Fibroblast of skin of left biceps (primary cell): ENCODE measurements around the gene NPBWR2.
"Not testable (repeated sequence)": the region's sequence is repeated elsewhere in the genome, so short reads cannot be mapped to it uniquely, and the experiment has no call there.

Experiments used
- DNase-seq, 2 experiments: peaks; one replicate each; pipeline ENCODE4 v3.0.0-alpha.2; 2013; ENCODE audit warnings: low read depth in 2 of 2

NPBWR2 gene

DNA sequence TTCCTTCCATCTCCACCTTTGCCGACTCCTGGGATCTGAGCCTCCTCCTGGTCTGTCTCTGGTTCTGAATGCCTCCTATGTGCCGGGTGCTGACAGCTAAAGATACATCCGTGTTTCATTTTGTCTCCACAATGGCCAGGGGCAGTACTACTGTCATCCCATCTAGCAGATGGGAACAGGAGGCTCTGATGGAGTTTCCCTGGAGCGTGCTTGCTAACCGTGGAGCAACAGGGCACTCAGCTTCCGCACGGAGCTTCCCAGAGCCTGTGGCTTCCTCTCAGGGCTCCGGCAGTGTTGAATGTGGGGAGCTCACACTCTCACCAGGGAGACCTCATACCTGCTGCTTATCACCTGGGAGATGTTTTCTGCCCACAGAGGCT lies 11.9 kb upstream of the NPBWR2 start:
- DNase-seq: no peak

DNA sequence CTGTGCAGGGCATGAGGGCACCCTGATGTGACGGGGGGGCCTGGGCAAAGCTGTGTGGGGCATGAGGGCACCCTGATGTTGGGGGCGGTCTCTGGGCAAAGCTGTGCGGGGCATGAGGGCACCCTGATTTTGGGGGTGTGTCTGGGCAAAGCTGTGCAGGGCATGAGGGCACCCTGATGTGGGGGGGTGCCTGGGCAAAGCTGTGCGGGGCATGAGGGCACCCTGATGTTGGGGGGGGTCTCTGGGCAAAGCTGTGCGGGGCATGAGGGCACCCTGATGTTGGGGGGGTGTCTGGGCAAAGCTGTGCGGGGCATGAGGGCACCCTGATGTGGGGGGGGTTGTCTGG lies 10.0 kb upstream of the NPBWR2 start:
- DNase-seq: not testable (repeated sequence)

DNA sequence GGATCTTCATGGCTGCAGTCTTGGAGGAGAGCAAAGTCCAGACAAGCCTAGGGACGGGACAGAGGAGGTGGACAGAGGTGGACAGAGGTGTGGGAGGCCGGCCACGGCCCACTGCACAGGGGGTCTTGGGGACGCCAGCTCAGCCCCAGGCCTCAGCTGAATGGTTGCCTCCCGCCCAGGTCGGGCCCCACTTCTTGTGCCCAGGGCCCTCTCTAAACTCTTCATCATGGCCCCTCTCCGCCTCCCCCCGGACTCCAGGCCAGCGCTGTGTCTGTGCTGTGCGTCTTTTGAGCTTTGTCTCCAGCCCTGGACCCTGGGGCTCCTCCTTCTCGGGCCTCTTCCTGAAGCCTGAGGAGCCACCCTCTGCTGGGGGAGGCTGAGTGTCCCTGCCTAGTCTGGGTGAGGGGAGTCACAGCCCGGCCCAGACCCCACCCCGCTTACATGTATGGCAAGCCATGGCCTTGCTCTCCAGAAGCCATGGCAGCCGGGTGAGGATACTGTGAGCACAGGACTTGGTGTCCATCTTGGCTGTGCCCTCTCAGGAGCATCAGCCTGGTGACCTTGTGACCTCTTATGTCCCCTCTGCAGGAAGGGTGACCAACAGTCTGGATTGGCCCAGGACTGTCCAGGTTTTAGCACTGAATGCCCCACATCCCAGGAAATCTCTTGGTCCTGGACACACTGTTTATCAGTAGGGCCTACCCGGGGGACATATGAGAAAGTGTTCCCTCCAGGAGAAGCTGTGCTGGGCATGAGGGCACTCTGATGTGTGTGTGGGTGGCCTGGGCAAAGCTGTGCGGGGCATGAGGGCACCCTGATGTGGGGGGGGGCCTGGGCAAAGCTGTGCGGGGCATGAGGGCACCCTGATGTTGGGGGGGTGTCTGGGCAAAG lies 9.4 kb upstream of the NPBWR2 start:
- DNase-seq: no peak

DNA sequence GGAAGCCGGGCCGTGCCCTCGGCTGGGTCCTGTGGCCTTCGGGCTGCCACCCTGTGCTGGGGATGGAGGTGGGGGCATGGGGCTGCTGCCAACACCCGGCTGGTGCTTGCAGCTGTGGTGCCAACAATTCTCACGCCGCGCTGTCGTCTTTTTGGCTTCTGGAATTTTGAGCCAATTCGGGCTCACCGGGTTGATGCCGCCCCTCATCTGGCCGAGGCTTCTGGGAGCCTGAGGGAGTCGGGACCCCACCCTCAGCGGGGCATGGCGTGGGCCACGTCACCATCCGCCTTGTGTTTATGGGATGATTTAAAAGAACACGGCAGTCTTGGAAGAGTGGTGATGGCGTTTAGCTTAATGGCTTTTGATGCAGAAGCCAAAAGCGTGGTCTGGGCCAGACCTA lies 8.7 kb upstream of the NPBWR2 start:
- no peak for DNase-seq

DNA sequence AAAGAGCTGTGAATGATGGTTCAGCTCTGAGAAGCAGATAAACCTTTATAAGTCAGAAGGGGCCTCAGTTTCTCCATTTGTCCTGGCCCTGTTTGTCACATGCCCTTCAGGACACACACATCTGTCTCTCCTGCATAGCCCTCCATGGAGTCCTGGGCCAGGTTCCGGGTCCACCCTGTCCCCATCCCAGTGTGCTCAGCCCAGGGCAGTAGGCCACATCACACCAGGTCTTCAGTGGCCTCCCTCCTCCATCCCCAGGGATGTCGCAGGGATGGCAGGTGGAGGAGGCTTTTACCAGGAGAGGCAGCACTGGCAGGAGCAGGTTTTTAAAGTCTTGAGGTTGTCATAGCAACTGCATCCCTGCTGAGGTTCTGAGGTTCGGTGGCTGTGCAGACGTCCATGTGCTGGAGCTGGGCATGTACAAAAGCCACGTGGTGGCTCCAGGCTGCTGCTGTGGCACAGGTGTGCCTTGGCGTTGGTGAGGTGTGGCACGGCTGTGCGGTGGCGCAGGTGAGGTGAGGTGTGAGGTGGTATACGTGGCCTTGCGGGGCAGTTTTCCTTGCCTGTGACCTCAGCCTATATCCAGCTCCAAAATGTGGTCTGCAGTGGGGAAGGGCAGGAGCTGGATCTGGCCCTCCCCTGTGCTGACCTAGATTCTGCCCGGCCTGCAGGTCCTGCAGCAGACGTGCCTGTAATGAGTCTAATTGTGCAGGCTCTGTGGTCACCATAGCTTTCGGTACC lies 8.0 kb upstream of the NPBWR2 start:
- no peak for DNase-seq

DNA sequence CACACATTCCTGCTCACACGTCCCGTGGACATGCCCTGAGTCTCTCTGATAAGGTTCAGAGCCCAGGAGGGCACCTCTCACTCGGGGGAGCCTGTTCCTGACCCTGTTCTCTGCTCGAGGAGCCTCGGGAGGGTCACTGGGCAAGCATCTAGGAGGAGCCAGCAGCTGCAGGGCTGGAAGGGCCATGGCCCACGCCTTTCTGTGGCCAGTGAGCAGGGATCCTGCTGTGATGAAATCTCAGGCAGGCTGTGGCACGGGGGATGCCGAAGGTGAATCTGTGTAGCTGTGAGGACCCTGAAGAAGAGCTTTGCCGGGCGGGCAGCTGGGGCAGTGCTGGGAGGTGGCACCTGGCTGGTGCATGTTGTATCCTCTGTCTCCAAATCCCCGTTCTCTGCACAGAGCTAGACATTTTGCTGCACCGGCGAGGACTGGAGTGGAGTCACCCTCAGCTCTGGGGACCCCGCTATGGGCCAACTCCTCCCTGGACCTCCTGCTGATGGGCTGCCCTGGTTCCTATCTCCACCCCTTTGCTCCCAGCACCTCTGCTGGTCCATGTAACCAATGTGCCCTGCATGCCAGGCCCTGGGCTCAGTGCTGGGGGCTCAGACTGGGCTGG lies 7.1 kb upstream of the NPBWR2 start:
- DNase-seq: no peak

DNA sequence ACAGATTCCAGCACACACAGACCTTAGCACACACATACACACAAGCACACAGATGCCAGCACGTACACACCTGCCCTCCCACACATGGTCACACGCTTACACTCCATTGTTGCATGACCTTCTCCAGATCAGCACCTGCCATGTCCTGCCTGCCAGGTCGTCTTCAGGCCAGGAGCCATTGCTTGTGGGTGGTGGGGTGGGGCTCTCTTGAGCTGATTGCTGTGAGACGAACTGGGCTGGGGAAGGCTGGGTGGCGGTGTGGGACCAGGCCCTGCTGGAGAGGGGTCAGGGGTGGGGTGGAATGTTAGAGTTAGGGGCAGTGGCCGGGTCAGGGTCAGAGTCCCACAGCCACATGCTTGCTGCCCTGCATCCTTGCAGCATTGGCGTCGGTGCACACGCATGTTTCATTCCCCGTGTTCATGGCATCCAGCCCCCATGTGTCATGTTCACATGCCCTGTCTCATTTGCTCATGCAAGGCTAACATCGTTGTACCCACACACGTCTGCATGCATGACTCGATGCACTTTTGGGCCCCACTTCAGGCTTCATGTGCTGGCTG lies 6.5 kb upstream of the NPBWR2 start:
- no peak for DNase-seq

DNA sequence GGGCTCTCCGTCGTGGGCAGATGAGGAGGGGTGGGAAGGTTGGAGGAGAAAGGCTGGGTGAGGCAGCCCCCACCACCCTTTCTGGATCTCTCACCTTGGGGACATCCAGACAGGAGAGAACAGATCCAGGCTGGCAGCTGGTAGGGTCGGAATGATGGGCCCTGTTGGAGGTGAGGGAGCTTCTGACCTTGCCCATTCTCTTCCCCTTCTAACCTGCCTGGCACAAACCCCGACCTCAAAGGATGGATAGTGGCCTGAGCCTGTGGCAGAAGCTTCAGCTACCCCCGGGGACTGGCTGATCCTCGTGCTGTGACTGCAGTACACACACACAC lies 6.0 kb upstream of the NPBWR2 start:
- DNase-seq: no peak

DNA sequence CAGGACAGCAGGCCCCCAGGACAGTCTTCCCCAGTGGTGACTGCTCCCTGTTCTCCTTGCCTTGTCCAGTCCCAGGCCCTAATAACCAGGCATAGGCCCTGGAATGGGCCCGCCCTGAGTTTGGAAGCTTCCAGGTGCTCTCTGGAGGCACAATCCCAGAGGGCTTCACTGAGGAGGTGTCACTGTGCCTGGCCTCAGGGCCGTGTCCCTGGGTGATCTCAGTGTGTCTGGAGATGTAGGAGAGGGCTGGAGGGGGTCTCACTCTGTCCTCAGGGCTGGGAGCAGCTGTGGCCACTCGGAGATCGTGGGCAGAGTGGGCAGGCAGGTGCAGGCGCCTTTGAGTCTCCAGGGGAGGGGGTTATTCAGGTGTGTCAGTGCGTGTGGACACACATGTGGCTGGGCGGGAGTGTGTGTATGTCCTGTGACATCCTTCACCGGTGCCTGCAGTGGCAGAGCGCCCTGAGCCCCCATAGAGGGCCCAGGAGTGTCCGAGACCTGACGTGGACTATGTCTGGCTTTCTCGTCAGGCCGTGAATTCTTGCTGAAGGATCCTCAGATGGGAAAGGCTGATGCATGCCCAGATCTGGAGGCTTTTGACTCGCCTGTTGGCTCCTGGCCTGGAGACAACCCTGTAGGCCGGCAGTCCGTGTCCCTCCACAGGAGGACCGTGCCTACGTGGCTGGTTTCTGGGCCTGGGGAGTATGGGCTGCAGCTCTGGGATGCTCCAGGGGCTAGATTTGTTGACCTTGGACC lies 5.5 kb upstream of the NPBWR2 start:
- DNase-seq: no peak

DNA sequence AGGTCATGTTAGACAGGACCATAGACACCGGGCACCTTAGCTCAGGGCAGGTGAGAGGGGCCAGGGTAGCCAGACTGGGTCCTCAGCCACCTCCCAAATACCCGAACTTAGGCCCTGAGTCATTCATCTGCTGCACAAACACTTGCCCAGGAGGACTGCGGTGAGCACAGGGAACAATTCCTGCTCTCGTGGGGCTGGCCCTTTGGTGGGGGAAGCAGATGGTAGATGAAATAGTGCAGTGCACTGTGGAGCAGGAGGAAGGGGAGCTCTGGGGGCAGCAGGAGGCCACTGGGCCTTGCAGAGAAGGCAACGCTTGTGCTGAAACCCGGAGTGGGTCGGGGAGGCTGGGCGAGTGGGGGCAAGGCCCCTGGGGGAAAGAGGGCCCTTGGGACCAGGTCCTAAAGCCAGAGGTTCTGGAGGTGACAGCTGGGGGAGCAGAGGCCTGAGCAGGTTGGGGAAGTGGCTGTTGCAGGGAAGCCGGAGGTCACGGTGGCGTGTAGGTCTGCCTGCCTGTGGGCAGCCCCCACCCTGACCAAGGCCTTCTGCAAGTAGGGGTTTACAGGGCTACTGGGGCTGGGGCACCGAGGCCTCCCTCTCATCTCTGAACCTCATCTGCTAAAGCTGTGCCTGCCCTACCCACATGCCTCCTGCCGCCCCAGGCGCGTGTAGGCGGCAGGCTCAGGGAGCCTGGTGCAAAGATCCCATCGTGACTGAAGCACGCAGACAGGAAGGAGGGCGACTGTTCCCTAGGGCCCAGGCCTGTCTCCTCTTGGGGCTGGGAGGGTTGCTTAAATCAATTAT lies 4.7 kb upstream of the NPBWR2 start:
- no peak for DNase-seq

DNA sequence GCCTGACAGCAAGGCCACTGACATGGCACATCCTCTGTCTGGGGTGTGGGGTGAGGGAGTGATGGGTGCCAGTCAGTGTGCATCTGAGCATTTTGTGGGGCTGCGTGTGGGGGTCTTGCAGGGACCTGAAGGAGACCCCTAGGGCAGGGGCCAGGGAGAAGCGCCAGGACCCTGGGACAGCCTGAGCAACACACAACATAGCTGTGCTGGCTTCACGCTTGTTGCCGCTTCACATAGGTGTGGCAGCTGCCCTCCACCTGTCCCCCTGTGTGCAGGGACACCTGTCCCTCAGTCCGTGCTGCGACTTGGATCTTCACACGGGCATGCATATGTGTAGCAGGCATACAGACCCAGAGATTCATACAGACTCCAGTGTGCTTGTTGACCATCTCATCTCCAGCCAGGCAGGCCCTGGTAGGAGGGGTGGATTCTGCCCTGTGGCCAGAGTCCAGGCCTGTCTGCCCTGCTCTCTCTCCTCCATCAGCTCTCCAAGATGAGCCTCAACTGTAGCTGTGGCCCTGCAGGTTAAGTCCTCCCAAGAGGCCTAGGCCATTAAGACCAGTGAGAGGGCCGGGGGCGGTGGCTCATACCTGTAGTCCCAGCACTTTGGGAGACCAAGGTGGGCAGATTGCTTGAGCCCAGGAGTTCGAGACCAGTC lies 3.2 kb upstream of the NPBWR2 start:
- no peak for DNase-seq

DNA sequence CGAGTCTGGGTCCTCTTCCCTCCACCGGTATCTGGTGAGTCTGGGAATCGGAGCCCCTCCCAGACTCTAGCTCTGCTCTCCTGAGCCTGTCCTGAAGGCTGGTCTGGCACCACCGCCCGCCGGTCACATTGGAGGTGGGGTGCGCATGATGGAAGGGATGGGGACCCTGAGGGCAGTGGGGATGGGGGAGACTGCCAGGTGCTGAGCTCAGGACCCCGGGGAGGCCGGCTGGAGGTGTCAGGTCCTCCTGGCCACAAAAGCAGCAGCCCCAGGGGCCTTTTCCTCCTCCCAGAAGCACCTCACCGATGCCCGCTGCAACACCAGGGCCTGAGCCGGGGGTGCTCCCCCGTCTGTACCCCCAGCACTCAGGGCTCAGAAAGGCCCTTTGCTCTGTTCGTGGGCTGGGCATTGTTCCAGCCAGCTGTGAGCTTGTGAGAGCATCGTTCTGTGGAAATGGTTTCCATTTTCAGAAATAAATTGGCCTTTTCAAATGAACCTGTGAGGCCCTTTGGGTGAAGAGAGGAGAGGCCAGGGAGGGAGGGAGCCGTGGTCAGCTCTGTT lies 2.5 kb upstream of the NPBWR2 start:
- DNase-seq: no peak

DNA sequence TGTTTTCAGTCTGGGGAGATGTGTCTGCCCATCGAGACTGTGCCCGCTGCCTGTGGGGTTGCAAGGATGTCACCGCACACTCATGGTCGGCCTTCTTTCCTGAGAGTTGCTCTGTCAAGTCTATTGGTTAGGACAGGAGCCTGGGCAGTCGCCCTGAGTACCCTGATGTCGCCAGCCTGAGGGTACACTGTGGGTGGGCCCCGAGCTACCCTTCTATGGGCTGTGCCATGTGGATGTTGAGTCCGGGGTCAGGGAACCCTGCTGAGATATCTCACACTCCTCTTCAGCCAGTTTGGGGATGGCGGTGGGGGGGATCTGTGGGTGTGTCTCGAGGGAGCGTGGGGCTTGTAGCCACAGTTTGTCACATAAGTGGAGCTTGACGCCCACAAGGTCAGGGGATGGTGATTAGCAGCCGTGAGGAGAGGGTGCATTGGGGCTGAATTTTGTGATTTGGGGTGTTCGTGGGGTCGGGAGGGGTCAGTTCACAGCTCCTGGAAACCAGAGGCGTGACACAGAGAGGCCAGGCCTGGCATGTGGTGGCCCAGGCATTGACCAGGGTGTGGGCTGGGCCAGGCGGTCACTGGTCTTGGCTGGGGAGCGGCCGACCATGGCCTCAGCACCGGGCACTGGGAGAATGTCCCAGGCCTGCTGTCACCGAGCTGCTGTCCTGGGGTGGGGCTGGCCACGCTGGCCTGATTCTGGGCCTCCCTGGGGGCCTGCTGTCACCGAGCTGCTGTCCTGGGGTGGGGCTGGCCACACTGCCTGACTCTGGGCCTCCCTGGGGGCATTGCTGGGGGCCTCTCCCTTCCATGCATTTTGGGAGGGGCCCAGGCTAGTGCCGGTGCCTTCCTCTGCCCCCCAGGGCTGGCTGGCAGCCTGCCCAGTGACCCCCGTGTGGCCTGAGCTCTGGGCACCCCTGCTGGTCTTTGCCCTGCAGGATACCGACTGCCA lies 1.6 kb upstream of the NPBWR2 start:
- DNase-seq: no peak

DNA sequence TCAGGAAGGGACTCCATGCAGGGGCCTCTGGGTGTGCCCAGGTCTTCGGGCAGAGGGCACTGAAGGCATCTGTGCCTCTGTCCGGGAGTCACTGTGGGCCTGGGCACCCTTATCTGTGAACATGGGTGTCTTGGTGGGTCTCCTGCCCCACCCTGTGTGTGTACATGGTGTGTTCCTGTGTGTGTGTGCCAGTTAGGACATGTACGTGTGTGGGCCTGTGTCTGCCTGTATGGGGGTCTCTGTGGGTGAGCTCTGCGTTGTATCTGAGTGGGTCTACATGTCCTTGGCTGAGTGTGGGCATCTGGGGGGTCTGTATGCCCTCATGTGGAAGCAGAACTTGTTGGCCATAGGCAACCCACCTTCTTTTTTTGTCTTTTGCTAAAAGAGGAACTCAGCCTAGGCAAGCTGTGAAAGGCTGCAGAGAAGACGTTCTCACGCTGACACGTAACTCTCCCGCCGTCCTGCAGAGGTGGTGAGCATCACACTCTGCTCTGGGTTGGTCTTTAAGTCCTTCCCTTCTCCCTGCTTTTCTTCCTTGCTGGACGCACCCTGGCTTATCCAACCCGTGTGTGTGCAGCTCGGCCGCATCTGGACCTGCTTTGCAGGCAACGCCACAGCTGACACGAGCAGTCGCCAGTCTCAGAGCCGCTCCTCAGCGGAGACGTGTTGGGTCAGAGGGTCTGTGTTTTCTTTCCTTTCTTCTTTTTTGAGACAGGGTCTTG lies 532 bp upstream of the NPBWR2 start:
- DNase-seq: no peak

DNA sequence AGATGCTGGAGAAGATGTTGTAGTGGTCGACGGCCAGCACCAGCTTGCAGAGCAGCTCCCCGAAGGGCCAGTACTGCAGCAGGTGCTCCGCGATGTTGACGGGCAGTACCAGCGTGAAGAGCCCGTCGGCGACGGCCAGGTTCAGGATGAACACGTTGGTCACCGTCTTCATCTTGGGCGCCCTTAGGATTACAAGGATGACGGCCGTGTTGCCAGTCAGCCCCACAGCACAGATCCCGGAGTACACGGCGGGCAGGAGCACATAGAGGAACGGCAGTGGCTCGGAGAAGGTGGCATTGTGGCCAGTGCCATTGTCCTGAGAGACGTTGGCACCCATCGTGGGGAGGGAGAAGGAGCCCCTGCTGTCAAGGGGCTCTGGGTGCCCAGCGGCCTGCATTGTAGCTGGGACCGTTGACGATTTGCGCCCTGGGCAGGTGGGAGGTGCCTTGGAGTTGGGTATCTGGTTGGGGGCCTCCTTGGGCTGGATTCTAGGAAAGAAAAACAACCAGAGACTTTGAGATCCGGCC lies 867 bp downstream of the NPBWR2 start:
- no peak for DNase-seq

DNA sequence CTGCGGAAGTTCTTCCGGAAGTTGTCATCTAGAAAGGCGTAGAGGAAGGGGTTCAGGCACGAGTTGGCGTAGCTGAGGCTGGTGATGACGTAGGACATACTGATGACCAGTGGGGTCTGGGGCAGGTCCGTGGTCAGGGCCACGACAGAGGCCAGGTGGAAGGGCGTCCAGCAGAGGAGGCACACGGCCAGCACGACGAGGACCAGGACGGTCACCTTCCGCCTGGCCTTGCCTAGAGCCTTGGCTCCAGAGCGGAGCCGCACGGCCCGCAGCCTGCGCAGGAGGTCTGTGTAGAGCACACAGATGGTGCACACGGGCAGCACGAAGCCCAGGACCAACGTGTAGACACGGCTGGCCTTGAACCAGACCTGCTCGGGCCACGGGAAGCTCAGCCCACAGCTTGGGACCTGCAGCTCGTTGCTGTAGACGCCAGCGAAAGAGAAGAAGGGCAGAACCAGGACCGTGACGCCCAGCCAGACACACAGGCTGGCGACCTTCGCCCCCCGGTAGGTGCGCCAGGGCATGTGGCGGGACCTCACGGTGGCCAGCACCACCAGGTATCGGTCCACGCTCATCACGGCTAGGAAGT lies 1.4 kb downstream of the NPBWR2 start:
- DNase-seq: no peak

DNA sequence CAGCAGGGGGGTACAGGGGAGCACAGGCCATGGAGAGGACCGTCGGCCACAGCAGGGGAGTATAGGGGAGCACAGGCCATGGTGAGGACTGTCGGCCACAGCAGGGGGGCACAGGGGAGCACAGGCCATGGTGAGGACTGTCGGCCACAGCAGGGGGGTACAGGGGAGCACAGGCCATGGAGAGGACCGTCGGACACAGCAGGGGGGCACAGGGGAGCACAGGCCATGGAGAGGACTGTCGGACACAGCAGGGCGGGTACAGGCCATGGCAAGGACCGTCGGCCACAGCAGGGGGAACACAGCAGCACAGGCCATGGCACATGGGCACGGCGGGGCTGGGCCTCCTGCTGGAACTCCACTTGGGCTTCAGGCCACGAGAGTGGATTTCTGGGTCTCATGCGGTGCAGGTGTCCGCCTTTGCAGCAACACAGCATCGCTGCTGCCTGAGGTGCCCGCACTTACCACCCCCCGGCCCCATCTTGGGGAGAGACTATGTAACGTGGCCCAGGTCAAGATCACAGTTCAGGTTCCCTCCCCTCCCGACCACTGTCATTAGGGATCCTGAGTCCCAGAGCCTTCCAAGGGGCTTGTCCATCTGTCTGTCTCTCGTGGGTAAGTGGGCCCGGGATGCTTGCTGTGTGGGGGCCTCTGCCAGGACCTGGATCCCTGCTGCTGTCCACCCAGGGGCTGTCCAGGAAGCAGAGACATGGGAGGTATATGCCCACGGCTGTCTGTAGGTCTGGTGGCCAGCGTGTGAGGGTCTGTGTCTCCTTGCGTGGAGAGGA lies 2.5 kb downstream of the NPBWR2 start:
- DNase-seq: no peak
